Stimulated activated CD4-positive, alpha-beta T cell treated with anti-CD3 and anti-CD28 coated beads, TNF-alpha, amount 100 ng/mL, for 1 hour (primary cell): ENCODE measurements around the gene RPL5.

Experiments
- DNase-seq, 3 donors: peaks; one replicate each; pipeline ENCODE4 v3.0.0-alpha.2; 2020; ENCODE audit warnings: low read depth in 3 of 3, low spot score in 1 of 3

RPL5 gene

GRCh38 chr1:92853299-92853698, 21.5 kb downstream of the RPL5 start:
- DNase-seq, result no peak

GRCh38 chr1:92854101-92854785, 22.4 kb downstream of the RPL5 start:
- DNase-seq, result no peak

- DNase-seq, result no peak
These were observed 23.4 kb downstream of the RPL5 start for GRCh38 chr1:92855236-92855635.

GRCh38 chr1:92857817-92858216, 26.0 kb downstream of the RPL5 start:
- DNase-seq, result no peak

- peak in 2 of 3 donors; percentile 26 to 31 for DNase-seq
These were observed 26.9 kb downstream of the RPL5 start for GRCh38 chr1:92858564-92859399.

GRCh38 chr1:92859400-92860039, 27.7 kb downstream of the RPL5 start:
- DNase-seq, result no peak

GRCh38 chr1:92862605-92863004, 30.8 kb downstream of the RPL5 start:
- DNase-seq, result no peak

- DNase-seq, result no peak
These were observed 32.3 kb downstream of the RPL5 start for GRCh38 chr1:92864131-92864530.

GRCh38 chr1:92870591-92870990, 38.8 kb downstream of the RPL5 start:
- DNase-seq, result no peak

GRCh38 chr1:92872719-92873118, 40.9 kb downstream of the RPL5 start:
- no peak for DNase-seq

GRCh38 chr1:92874987-92875386, 43.1 kb downstream of the RPL5 start:
- DNase-seq, result no peak

GRCh38 chr1:92876351-92876750, 44.5 kb downstream of the RPL5 start:
- no peak for DNase-seq

GRCh38 chr1:92877081-92877711, 45.4 kb downstream of the RPL5 start:
- no peak for DNase-seq

GRCh38 chr1:92877792-92878191, 46.0 kb downstream of the RPL5 start:
- DNase-seq, result no peak

GRCh38 chr1:92879316-92879968, 47.6 kb downstream of the RPL5 start:
- DNase-seq, result no peak

- no peak for DNase-seq
These were observed 49.6 kb downstream of the RPL5 start for GRCh38 chr1:92881391-92881790.

GRCh38 chr1:92882819-92883218, 51.0 kb downstream of the RPL5 start:
- DNase-seq, result peak in 2 of 3 donors; percentile 19 to 26

GRCh38 chr1:92883297-92883696, 51.5 kb downstream of the RPL5 start:
- no peak for DNase-seq

GRCh38 chr1:92884195-92884594, 52.4 kb downstream of the RPL5 start:
- DNase-seq, result no peak

GRCh38 chr1:92886886-92887419, 55.1 kb downstream of the RPL5 start:
- no peak for DNase-seq

GRCh38 chr1:92887465-92887864, 55.6 kb downstream of the RPL5 start:
- no peak for DNase-seq
